Measurements from ENCODE around the gene TRAPPC3L.

Gene TRAPPC3L

GRCh38 chr6:116536216-116536621 lies 9.3 kb downstream of the TRAPPC3L start:
- Histone ChIP-seq H3K36me3 (replicated peaks; ENCODE audit: low read depth, low read length) (no peaks in the 10 kb centered on the region), H3K79me2 (ENCODE audit: low read length) (no peaks in the 10 kb centered on the region), H3K4me3 (ENCODE audit: low read length) (no peak overlapping the region), H3K27ac (ENCODE audit: low read length) (no peak overlapping the region), H3K9ac (ENCODE audit: low read length) (no peak overlapping the region), H3K27me3 (ENCODE audit: low read depth, low read length) (peaks cover 6% of the 10 kb centered on the region; the same call in 1 of the 2 replicates), H4K20me1 (ENCODE audit: insufficient read depth, low read length) (no peaks in the 10 kb centered on the region), H3K9me3 (ENCODE audit: insufficient read depth, low read length) (no peaks in the 10 kb centered on the region), H3K4me2 (ENCODE audit: low read length) (no peak overlapping the region), H3K4me1 (ENCODE audit: low read length) (peaks cover 10% of the 10 kb centered on the region), H2AFZ (ENCODE audit: low read depth, low read length) (peak overlapping the region; percentile 87)
- TF ChIP-seq, protein P1, sequence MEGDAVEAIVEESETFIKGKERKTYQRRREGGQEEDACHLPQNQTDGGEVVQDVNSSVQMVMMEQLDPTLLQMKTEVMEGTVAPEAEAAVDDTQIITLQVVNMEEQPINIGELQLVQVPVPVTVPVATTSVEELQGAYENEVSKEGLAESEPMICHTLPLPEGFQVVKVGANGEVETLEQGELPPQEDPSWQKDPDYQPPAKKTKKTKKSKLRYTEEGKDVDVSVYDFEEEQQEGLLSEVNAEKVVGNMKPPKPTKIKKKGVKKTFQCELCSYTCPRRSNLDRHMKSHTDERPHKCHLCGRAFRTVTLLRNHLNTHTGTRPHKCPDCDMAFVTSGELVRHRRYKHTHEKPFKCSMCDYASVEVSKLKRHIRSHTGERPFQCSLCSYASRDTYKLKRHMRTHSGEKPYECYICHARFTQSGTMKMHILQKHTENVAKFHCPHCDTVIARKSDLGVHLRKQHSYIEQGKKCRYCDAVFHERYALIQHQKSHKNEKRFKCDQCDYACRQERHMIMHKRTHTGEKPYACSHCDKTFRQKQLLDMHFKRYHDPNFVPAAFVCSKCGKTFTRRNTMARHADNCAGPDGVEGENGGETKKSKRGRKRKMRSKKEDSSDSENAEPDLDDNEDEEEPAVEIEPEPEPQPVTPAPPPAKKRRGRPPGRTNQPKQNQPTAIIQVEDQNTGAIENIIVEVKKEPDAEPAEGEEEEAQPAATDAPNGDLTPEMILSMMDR (IDR thresholded peaks at IDR 0.05; ENCODE audit: low read depth, low read length): peak; percentile 65
- no peak for TF ChIP-seq EZH2phosphoT487 (IDR thresholded peaks at IDR 0.05; ENCODE audit: low read depth)

GRCh38 chr6:116535109-116535508 lies 10.4 kb downstream of the TRAPPC3L start:
- no peaks in the 10 kb centered on the region for H4K20me1 ChIP-seq (ENCODE audit: insufficient read depth, low read length)
- TF ChIP-seq EZH2phosphoT487 (IDR thresholded peaks at IDR 0.05; ENCODE audit: low read depth): no peak
- TF ChIP-seq, protein P1 (IDR thresholded peaks at IDR 0.05; ENCODE audit: low read depth, low read length): no peak
- no peak overlapping the region for H3K9ac ChIP-seq (ENCODE audit: low read length)
- H2AFZ ChIP-seq (ENCODE audit: low read depth, low read length): no peak overlapping the region
- H3K4me2 ChIP-seq (ENCODE audit: low read length): no peak overlapping the region
- no peak overlapping the region for H3K27ac ChIP-seq (ENCODE audit: low read length)
- no peaks in the 10 kb centered on the region for H3K9me3 ChIP-seq (ENCODE audit: insufficient read depth, low read length)
- H3K4me1 ChIP-seq (ENCODE audit: low read length): peaks cover 16% of the 10 kb centered on the region
- no peaks in the 10 kb centered on the region for H3K36me3 ChIP-seq (replicated peaks; ENCODE audit: low read depth, low read length)
- H3K79me2 ChIP-seq (ENCODE audit: low read length): no peaks in the 10 kb centered on the region
- no peak overlapping the region for H3K4me3 ChIP-seq (ENCODE audit: low read length)
- no peaks in the 10 kb centered on the region for H3K27me3 ChIP-seq (ENCODE audit: low read depth, low read length)

DNA sequence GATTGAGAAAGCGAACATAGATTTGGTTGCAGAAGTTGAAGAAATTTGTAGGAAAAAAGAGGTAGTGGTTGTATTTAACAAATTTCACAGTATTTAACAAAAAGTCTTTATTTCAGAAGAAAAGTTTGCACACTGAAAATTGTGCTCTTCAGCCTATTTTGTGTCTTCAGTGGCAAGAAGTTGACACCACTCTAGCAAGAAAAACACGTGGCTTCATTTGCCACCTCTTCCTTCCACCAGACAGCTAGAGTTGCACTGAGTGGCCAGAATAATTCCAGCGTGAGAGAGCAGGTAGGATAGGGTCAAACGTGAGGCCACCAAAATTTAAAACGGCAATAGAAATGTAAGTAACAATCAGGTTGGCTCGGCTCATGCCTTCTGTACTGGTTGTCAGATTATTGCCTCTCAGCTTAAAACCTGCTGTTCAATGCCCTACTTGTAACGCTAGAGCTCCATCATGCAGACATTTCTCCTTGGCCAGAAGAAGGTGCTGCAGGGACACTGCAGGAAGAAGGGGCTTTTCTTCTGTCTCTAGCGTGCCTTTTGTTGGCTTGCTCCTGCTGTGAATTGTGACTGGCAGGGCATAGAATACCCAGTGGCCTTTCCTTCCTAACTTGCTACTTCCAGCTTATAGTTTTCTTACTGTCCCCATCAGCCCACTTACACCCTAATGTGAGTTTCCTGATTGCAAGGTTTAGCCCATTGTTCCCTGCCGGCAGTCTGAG lies 12.1 kb downstream of the TRAPPC3L start:
- H2AFZ ChIP-seq (ENCODE audit: low read depth, low read length): no peak overlapping the region
- H3K27me3 ChIP-seq (ENCODE audit: low read depth, low read length): no peaks in the 10 kb centered on the region
- no peaks in the 10 kb centered on the region for H4K20me1 ChIP-seq (ENCODE audit: insufficient read depth, low read length)
- H3K36me3 ChIP-seq (replicated peaks; ENCODE audit: low read depth, low read length): no peaks in the 10 kb centered on the region
- H3K79me2 ChIP-seq (ENCODE audit: low read length): no peaks in the 10 kb centered on the region
- no peak overlapping the region for H3K4me2 ChIP-seq (ENCODE audit: low read length)
- no peak overlapping the region for H3K4me3 ChIP-seq (ENCODE audit: low read length)
- peaks cover 28% of the 10 kb centered on the region for H3K4me1 ChIP-seq (ENCODE audit: low read length)
- TF ChIP-seq, protein P1 (IDR thresholded peaks at IDR 0.05; ENCODE audit: low read depth, low read length): no peak
- no peak for TF ChIP-seq EZH2phosphoT487 (IDR thresholded peaks at IDR 0.05; ENCODE audit: low read depth)
- no peaks in the 10 kb centered on the region for H3K9me3 ChIP-seq (ENCODE audit: insufficient read depth, low read length)
- H3K9ac ChIP-seq (ENCODE audit: low read length): no peak overlapping the region
- H3K27ac ChIP-seq (ENCODE audit: low read length): no peak overlapping the region

GRCh38 chr6:116531675-116532570 lies 13.6 kb downstream of the TRAPPC3L start:
- H3K27me3 ChIP-seq (ENCODE audit: low read depth, low read length): no peaks in the 10 kb centered on the region
- H3K4me2 ChIP-seq (ENCODE audit: low read length): peak overlapping the region; percentile 28
- H2AFZ ChIP-seq (ENCODE audit: low read depth, low read length): no peak overlapping the region
- H3K79me2 ChIP-seq (ENCODE audit: low read length): no peaks in the 10 kb centered on the region
- H3K9ac ChIP-seq (ENCODE audit: low read length): no peak overlapping the region
- H3K4me3 ChIP-seq (ENCODE audit: low read length): no peak overlapping the region
- no peaks in the 10 kb centered on the region for H4K20me1 ChIP-seq (ENCODE audit: insufficient read depth, low read length)
- H3K27ac ChIP-seq (ENCODE audit: low read length): no peak overlapping the region
- H3K36me3 ChIP-seq (replicated peaks; ENCODE audit: low read depth, low read length): no peaks in the 10 kb centered on the region
- TF ChIP-seq, protein P1 (IDR thresholded peaks at IDR 0.05; ENCODE audit: low read depth, low read length): peak; percentile 62
- no peak for TF ChIP-seq EZH2phosphoT487 (IDR thresholded peaks at IDR 0.05; ENCODE audit: low read depth)
- no peaks in the 10 kb centered on the region for H3K9me3 ChIP-seq (ENCODE audit: insufficient read depth, low read length)
- H3K4me1 ChIP-seq (ENCODE audit: low read length): peaks cover 38% of the 10 kb centered on the region
